GM21619 (cell line): Measurements from ENCODE around the gene BCAS4.

Experiments used
- ATAC-seq: cut with Tn5 transposase; IDR thresholded peaks from one replicate; pipeline ENCODE4 v1.9.1; 2021; ENCODE audit not compliant: unreplicated experiment

The BCAS4 gene

GRCh38 chr20:50903353-50904051 lies 108.6 kb downstream of the BCAS4 start:
- no peak for ATAC-seq

- ATAC-seq, result no peak
These were observed 109.3 kb downstream of the BCAS4 start for GRCh38 chr20:50904067-50904570.

- no peak for ATAC-seq
These were observed 114.6 kb downstream of the BCAS4 start for GRCh38 chr20:50909413-50909812.

GRCh38 chr20:50911030-50911429 lies 116.2 kb downstream of the BCAS4 start:
- ATAC-seq, result no peak

- no peak for ATAC-seq
These were observed 116.9 kb downstream of the BCAS4 start for GRCh38 chr20:50911716-50912115.

- no peak for ATAC-seq
These were observed 119.0 kb downstream of the BCAS4 start for GRCh38 chr20:50913690-50914375.

GRCh38 chr20:50915424-50915823 lies 120.6 kb downstream of the BCAS4 start:
- ATAC-seq, result no peak

- ATAC-seq, result no peak
These were observed 121.4 kb downstream of the BCAS4 start for GRCh38 chr20:50916257-50916656.

- ATAC-seq, result no peak
These were observed 122.1 kb downstream of the BCAS4 start for GRCh38 chr20:50916934-50917333.

GRCh38 chr20:50918403-50918802 lies 123.5 kb downstream of the BCAS4 start:
- ATAC-seq, result no peak

- no peak for ATAC-seq
These were observed 124.7 kb downstream of the BCAS4 start for GRCh38 chr20:50919567-50919966.

- no peak for ATAC-seq
These were observed 126.1 kb downstream of the BCAS4 start for GRCh38 chr20:50920997-50921396.

- no peak for ATAC-seq
These were observed 127.1 kb downstream of the BCAS4 start for GRCh38 chr20:50921803-50922501.

- ATAC-seq, result no peak
These were observed 129.5 kb downstream of the BCAS4 start for GRCh38 chr20:50924261-50924920.

- ATAC-seq, result no peak
These were observed 131.7 kb downstream of the BCAS4 start for GRCh38 chr20:50926530-50926929.
